HS-5 (cell line): Measurements from ENCODE around the gene AGAP1.

Experiments used
- DNase-seq: peaks from one replicate; pipeline ENCODE4 v3.0.0-alpha.2; 2012; ENCODE audit warnings: low read depth

AGAP1 gene

GRCh38 chr2:236001854-236002253 is 508.0 kb downstream of the AGAP1 start:
- DNase-seq: no peak

GRCh38 chr2:236008006-236008405 is 514.2 kb downstream of the AGAP1 start:
- no peak for DNase-seq

DNA sequence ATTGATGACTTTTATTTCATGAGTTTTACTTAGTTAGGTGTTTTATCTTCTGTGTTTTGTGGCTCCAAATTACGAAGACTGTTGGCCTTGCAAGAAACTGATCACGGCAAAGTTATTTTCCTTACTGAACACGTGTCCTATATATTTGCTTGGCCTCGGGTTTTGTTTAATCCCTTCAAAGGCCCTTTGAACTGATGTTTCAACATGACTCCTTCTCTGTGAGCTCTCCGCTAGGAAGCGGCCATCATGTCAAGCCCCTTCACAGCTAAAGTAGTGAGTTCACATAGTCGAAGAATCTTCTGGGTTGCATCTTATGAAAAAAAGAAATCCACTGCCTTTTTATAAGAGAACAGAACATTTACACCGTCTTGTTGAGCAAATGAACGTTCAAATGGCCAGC is 515.0 kb downstream of the AGAP1 start:
- DNase-seq: no peak

GRCh38 chr2:236010920-236011685 is 517.3 kb downstream of the AGAP1 start:
- no peak for DNase-seq

GRCh38 chr2:236012155-236012554 is 518.3 kb downstream of the AGAP1 start:
- DNase-seq: no peak

- no peak for DNase-seq
Measured at GRCh38 chr2:236014408-236015131, 520.7 kb downstream of the AGAP1 start.

DNA sequence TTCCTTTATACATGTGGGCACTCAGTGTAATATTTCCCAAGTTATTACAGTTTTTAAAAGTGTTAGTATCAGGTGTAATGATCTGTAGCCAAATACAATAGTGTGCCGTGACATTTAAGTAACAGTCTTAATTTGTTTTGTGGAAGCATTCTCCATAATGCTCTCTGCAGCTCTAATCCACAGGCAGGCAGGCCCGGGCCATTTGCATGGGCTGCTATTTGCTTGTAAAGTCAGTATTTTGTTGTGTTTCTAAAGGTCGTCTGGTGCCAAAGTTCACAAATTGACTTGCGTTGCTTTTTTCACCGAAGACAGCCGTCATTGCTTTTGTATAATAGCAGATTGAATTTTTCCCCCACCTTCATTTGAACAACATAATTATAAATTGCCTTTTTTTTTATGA is 521.3 kb downstream of the AGAP1 start:
- no peak for DNase-seq

GRCh38 chr2:236016496-236016895 is 522.7 kb downstream of the AGAP1 start:
- no peak for DNase-seq

- DNase-seq: no peak
Measured at GRCh38 chr2:236017446-236017845, 523.6 kb downstream of the AGAP1 start.

DNA sequence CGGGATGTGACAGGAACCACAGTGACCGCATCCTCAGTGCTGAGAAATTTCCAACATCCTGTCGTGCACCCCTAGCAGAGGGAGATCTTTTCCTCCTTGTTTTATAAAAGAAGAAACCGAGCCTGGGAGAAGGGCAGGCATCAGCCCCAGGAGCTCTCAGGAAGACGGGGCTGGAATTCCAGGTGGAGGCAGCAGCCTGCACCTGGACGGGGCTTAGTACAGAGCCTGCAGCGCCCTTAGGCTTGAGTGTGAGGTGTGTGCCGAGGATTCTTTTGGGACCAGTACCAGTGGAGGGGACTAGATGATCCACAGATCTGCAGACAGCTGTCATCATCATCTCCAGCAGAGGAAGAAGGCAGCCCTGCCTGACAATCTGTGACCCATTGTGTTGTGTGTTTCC is 525.6 kb downstream of the AGAP1 start:
- DNase-seq: no peak

DNA sequence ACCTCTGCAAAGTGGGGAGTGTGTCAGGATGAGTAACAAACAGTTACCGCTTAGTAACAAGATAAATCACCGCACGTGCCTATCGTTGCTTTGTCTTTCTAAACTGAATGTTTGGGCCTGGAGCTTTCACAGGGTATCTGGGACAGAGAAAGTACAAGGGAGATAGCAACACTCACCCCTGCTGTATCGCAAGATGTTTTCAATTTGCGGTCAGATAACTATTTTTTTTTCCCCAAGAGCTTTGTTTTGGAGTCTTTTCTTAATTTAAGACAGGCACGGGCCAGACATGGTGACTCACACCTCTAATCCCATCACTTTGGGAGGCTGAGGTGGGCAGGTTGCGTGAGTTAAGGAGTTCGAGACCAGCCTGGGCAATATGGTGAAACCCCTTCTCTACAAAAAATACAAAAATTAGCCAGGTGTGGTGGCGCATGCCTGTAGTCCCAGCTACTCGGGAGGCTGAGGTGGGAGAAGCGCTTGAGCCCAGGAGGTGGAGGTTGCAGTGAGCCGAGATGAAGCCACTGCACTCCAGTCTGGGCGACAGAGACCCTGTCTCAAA is 527.7 kb downstream of the AGAP1 start:
- DNase-seq: peak; percentile 25

DNA sequence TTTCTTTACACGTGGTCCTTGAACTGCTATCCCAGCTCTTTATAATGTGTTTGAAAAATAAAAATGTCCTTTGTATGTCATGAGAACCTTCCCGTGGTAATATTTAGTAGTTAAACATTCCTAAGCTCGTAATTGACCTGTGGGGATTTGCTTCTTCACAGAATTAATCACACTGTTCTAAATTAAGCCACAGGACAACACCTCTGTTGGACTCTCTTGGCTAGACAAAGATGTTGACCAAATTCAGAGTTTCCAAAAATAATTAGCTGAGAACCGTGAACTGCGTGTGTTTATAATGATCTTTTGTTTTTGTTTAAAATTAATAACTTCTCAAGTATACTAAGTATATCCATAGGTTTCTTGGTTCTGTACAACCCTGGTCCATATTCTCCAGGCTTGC is 528.3 kb downstream of the AGAP1 start:
- DNase-seq: no peak

DNA sequence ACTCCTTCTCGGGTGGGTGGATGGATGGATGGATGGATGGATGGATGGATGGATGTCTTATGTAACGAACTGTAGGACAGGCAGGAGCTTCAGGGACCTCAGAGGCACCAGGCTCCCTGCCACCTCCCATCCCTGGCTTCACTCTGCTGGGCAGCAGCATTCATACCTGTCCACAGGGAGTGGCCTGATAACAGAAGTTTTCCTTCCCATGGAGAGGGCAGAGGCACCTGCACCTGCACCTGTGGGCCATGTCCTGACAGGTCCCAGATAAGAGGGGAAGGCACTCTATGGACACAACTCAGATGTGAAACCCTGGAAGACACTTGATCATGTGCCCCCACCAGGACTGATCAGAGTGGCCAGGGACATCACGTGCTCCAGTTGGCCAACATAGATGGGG is 532.0 kb downstream of the AGAP1 start:
- DNase-seq: no peak

- no peak for DNase-seq
Measured at GRCh38 chr2:236026841-236027240, 533.0 kb downstream of the AGAP1 start.

DNA sequence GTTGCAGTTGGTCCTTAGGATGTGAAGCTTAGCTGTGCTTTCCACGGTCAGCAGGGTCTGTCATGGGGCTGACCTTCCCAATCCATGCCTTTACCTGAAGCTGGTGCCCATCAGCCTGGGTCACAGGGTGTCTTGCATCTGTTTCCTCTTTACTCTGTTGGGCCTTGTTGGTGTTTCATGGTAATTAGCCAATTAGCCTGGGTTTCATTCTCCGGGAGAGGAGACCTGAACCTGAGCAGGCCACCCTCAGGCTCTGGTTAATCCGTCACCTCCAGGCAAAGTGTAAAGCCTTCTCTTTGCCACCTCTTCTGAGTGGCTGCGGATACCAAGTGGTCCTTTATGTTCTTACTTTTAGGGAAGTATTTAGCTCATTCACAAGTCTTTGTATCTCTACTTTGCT is 534.2 kb downstream of the AGAP1 start:
- DNase-seq: no peak

DNA sequence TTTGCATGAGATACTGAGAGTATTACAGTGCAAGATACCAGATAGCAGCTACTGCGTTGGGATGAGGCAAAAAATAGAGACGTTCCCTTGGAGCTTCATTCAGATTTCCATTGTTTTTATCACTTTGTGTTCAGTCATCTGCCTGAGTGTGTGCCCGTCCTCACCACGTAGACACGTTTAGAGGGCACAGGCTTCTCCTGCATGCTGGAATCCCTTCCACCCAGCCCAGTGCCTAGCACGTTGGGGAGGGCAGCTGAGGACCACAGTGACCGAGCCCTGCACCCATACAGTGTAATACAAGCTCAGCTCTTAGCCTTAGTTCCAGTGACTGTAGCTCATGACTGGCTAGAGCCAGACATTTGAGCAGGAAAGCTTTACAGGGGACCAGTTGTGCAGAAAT is 539.6 kb downstream of the AGAP1 start:
- no peak for DNase-seq

DNA sequence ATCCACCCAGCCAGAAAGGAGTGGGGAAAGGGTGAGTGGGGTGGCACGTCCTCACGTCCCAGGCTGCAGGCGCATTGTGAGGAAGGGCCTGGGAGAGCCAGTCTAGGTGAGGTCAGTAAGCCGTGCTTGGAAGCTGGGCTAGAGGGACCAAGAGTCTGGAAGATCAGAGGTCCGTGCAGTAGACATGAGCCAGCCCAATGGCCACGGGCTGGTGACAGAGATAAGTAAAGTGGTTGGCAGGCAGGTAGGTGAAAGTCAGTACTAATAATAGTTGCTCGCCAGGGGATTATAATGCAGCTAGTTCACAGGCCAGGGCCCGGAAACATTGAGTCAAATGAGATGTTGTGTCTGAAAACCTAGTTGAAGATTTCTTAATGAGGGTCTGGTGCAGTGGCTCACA is 541.1 kb downstream of the AGAP1 start:
- DNase-seq: no peak

GRCh38 chr2:236036045-236036444 is 542.2 kb downstream of the AGAP1 start:
- DNase-seq: no peak

DNA sequence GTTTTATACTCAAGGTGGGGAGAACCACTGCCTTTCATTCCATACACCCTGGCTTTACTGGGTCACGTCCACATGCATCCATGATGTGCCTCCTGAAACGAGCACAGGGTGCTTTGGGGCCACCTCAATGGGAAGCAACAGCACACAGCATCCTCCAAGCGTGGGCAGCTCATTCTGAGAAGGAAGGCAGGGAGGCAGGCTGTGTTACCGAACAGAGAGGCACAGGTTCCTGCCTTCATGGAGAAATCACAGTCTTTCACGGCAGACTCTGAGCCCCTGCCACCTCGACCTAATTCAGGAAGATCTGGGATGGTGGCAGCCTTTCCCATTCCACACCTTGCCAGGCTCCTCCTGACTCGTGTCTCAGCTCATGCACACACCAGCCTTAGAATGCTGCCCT is 544.3 kb downstream of the AGAP1 start:
- DNase-seq: no peak

- DNase-seq: no peak
Measured at GRCh38 chr2:236040600-236041328, 546.9 kb downstream of the AGAP1 start.

DNA sequence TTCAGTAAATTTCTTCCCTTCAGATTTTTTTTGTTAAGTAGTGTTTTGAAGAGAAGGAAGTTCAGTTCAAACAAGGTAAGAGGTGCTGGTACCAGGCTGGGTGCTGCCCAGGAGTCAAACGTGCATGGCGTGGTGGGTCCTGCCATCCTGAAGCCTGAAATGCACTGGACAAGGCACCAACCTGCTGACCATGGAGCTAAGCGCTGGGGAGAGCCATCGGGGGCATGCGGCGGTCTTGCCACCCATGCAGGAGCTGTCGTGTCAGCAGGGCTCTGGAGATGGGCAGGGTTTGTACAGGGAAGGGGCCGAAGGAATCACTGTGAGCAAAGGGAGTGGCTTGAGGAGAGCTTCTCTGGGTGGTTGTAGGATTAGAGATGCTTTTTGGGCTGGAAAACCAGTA is 547.8 kb downstream of the AGAP1 start:
- DNase-seq: no peak

DNA sequence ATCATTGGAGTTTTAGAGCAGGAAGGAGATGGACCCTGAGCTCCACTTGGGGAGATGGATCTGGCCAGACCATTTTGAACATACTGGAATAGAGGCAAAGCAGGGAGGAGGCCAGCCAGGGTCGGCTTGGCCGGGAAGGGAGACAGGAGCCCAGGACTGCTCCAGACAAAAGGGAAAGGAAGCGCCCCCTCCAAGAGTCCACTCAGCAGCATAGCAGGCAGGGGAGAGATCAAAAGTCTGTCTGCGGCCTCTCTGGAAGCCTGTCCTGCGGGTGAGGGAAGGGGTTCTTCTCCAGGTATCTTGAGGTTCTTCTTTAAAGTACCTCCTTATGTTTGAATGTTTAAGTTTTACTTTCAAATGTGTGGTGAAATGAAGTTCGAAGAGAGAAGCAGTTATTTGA is 548.2 kb downstream of the AGAP1 start:
- DNase-seq: no peak

DNA sequence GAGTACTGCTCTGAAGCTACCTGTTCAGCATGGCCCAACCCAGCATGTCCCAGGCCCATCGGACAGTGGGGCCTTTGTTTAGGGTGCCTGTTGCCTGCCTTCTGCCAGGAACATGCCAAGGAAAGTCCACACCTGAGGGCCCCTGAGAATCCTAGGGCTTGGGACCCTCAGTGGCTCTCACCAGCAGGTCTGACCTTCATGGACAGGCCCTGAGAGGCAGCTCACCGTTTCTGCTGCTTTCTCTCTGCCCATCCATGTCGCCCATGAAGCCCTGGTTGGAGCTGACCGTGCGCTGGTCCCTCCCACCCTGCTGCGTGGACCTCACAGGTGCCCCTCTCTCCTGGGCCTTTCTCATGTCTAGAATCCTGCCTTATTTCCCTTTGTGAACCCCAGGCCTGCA is 550.3 kb downstream of the AGAP1 start:
- no peak for DNase-seq
